NCI-H1048 (cell line): ENCODE results near the gene GOLGA3.

ENCODE experiments used
- DNase-seq: peaks from one replicate; lab custom pipeline; 2025; lab: John Stamatoyannopoulos, UW

Gene GOLGA3

DNA sequence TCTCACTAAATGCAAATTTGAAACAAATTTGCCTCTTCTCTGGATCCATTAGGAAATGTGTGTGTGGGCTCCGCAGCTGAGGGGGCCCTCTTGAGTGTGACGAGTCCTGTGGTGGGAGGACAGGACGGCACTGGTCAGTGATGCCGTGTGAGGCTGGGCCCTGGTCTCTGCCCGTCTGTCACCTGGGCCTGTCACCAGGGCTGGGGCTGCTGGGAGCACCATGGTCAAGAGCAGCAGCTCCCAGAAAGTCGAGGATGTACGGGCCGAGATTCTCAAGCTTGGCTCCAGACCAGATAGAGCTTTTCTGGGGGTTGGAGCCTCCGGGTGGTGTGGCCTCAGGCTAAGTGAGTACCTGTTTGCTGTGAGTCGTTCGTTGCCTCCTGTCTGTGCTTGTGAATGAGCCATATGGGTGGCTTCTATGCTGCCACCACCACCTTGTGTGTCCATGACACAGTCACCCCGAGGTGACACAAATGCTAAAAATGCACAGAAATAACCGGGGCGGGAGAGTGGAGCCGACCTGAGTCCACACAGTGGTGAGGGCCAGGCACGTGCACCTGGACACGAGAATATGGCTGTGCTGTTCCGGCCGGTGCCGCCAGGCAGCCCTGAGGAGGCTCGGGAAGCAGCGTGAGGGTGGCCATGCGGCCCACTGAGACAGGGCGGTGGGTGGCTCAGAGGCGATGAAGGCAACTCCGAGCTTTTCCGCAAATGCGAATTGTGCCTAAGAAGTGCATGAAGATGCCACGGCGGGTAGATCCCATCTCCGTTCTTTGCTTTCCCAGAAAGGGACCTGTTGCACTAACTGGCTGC, 109.3 kb downstream of the GOLGA3 start:
- DNase-seq, result no peak
